Measurements from ENCODE around the gene ACAT2.

ACAT2 gene

DNA sequence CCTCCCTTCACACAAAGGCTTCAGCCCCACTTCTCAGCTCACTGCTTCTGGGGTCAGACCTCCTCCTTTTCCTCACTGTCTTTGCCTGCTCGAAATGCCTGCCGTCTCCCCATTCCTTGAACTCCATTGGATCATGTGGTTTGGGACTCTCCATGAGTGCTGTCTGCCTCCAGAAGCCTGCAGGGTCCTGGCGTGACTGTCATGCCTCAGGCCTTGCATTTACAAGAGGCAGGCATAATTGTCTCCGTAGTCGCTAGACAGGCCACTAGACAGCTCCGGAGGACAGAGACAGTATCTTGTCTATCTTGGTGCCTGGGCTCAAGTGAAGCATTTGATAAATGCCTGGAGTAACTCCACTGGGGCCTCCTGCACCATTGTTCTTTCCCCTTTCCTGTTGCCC is 53.6 kb downstream of the ACAT2 start:
- TF ChIP-seq, protein P1, sequence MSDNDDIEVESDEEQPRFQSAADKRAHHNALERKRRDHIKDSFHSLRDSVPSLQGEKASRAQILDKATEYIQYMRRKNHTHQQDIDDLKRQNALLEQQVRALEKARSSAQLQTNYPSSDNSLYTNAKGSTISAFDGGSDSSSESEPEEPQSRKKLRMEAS (IDR thresholded peaks at IDR 0.05) = no peak
- TF ChIP-seq CEBPB (IDR thresholded peaks at IDR 0.05) (no peak), CREB1 (IDR thresholded peaks at IDR 0.05; ENCODE audit: low read depth) (no peak), TAF1 (IDR thresholded peaks at IDR 0.05; ENCODE audit: low read depth) (no peak), TCF12 (IDR thresholded peaks at IDR 0.05; ENCODE audit: low read depth) (no peak)

DNA sequence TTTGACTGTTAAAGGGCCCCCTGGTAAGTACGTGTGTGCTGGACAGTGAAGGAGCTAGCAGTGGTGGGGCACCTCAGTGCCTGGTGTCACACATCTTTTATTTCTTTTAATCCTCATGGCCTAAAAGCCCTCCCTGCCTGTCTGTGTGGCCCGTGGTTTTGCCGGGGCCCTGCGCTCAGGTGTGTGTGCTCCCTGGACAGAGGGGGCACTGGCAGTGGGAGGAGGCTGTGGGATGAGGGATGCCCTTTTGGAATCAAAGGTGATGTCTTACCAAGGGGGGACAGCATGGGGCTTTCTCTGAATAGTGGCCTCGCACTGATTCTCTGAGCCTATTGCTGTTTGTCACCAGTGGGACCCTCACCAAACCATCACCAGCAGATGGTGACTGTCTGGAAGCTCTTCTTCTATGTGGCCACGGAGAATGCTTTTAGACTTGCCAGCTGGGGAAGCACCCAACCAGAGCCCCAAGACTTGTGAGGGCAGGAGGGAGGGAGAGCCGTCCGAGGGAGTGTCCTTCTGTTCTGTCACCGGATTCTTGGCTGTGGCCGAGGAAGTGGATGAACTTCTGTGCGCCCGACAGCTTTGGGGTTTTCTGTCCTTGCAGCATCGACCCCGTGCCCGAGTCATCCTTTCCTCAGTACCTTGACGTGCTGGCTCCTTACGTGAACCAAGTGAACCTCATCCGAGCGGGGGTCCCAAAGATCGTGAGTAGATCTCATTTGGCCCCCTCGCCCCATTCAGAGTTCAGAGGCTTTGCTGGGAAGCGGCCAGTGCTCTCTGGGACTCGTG is 56.3 kb downstream of the ACAT2 start:
- no peak for TF ChIP-seq TEAD4 (IDR thresholded peaks at IDR 0.05)
- TF ChIP-seq CEBPB (IDR thresholded peaks at IDR 0.05) = no peak
- no peak for TF ChIP-seq TCF12 (IDR thresholded peaks at IDR 0.05; ENCODE audit: low read depth)
- TF ChIP-seq YY1 (IDR thresholded peaks at IDR 0.05; ENCODE audit: low read depth) = no peak

DNA sequence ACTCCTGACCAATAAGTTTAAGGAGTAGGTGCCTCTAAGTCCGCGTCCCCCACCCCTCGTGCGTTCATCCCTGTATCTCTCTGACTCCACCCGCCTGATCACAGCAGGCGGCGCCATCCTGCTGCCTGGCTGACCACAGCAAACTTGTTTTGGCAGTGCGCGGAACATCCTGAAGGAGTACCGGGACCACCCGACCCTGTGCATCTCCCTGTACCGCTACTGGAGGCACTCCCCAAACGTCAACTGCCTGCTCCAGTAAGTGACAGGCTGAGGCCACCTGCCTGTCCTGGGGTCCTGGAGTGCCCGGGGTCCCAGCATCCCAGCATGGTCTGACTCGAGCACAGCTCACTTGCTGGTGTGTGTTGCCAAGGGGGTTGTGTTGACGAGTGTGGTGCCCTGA is 57.3 kb downstream of the ACAT2 start:
- TF ChIP-seq, protein P1 (IDR thresholded peaks at IDR 0.05) = no peak
- TF ChIP-seq EGR1 (IDR thresholded peaks at IDR 0.05) (no peak), TEAD4 (IDR thresholded peaks at IDR 0.05) (no peak), FOXM1 (IDR thresholded peaks at IDR 0.05; ENCODE audit: borderline replicate concordance, low read depth) (no peak), CREB1 (IDR thresholded peaks at IDR 0.05; ENCODE audit: low read depth) (no peak), YY1 (IDR thresholded peaks at IDR 0.05; ENCODE audit: low read depth) (no peak), NFIC (IDR thresholded peaks at IDR 0.05) (no peak), ZBTB7A (IDR thresholded peaks at IDR 0.05; ENCODE audit: low read depth) (no peak), TAF1 (IDR thresholded peaks at IDR 0.05; ENCODE audit: low read depth) (no peak), RAD21 (IDR thresholded peaks at IDR 0.05; ENCODE audit: low read depth) (no peak), CEBPB (IDR thresholded peaks at IDR 0.05) (no peak), EP300 (IDR thresholded peaks at IDR 0.05; ENCODE audit: borderline replicate concordance) (no peak), TCF12 (IDR thresholded peaks at IDR 0.05; ENCODE audit: low read depth) (no peak)
- TF ChIP-seq, protein P2, sequence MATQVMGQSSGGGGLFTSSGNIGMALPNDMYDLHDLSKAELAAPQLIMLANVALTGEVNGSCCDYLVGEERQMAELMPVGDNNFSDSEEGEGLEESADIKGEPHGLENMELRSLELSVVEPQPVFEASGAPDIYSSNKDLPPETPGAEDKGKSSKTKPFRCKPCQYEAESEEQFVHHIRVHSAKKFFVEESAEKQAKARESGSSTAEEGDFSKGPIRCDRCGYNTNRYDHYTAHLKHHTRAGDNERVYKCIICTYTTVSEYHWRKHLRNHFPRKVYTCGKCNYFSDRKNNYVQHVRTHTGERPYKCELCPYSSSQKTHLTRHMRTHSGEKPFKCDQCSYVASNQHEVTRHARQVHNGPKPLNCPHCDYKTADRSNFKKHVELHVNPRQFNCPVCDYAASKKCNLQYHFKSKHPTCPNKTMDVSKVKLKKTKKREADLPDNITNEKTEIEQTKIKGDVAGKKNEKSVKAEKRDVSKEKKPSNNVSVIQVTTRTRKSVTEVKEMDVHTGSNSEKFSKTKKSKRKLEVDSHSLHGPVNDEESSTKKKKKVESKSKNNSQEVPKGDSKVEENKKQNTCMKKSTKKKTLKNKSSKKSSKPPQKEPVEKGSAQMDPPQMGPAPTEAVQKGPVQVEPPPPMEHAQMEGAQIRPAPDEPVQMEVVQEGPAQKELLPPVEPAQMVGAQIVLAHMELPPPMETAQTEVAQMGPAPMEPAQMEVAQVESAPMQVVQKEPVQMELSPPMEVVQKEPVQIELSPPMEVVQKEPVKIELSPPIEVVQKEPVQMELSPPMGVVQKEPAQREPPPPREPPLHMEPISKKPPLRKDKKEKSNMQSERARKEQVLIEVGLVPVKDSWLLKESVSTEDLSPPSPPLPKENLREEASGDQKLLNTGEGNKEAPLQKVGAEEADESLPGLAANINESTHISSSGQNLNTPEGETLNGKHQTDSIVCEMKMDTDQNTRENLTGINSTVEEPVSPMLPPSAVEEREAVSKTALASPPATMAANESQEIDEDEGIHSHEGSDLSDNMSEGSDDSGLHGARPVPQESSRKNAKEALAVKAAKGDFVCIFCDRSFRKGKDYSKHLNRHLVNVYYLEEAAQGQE (IDR thresholded peaks at IDR 0.05; ENCODE audit: low read depth) = no peak
- TF ChIP-seq, protein P3, sequence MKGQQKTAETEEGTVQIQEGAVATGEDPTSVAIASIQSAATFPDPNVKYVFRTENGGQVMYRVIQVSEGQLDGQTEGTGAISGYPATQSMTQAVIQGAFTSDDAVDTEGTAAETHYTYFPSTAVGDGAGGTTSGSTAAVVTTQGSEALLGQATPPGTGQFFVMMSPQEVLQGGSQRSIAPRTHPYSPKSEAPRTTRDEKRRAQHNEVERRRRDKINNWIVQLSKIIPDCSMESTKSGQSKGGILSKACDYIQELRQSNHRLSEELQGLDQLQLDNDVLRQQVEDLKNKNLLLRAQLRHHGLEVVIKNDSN (IDR thresholded peaks at IDR 0.05) = no peak

DNA sequence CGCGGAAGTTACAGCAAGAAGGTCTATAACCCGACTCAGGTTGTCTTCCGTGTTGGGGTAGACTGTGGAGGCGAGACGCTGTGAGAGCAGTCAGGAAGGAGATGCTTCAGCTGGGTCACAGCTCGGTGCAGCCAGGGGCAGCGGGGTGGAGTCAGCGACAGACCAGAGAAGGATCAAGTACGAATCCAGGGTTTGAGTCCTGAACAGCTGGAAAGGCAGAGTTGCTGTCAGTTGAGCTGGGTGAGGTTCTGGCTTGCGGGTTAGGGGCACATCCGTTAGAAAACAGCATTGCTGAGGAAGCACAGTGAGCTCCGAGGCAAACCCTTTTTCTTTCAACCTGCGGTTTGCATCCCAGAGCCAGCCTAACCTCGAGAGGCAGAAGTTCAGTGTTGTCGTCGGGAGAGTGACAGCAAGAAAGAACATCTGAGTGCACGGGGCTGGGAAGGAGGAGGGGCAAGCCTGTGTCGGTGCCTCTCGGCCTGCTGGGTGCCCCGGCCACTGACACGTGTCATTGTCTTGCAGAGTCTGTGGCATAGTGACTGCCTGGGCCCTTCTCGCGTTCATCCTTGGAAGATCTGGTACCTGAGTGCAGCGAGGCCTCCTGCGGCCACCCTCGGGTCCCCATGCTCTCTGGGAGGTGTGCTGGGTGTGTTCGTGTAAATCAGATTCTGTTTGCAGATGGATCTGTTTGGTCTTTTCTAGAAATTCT is 58.2 kb downstream of the ACAT2 start:
- TF ChIP-seq CEBPB (IDR thresholded peaks at IDR 0.05) = no peak

DNA sequence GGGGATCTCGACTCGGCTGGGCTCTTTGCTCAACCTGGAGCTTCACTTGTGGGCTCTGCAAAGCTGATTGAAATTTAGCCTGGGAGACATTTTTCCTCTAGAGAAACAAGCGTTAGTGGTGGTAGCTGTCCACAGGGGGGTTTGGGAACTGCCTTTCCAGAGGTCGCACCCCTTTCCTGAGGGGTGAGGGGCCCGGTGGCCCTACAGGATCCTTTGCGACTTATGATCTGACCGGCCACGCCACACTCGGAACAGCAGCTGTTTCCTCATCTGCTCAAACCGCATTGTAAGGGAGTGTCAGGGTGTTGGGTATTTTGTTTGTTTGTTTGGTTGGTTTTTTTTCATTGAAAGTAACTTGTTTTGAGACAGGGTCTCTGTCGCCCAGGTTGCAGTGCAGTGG is 59.3 kb downstream of the ACAT2 start:
- TF ChIP-seq TEAD4 (IDR thresholded peaks at IDR 0.05) (no peak), TCF12 (IDR thresholded peaks at IDR 0.05; ENCODE audit: low read depth) (no peak), RAD21 (IDR thresholded peaks at IDR 0.05; ENCODE audit: low read depth) (no peak), YY1 (IDR thresholded peaks at IDR 0.05; ENCODE audit: low read depth) (no peak), ZBTB7A (IDR thresholded peaks at IDR 0.05; ENCODE audit: low read depth) (no peak), EP300 (IDR thresholded peaks at IDR 0.05; ENCODE audit: borderline replicate concordance) (no peak), EGR1 (IDR thresholded peaks at IDR 0.05) (no peak), CREB1 (IDR thresholded peaks at IDR 0.05; ENCODE audit: low read depth) (no peak), NFIC (IDR thresholded peaks at IDR 0.05) (no peak), TAF1 (IDR thresholded peaks at IDR 0.05; ENCODE audit: low read depth) (no peak), FOXM1 (IDR thresholded peaks at IDR 0.05; ENCODE audit: borderline replicate concordance, low read depth) (no peak)
- TF ChIP-seq, protein P3 (IDR thresholded peaks at IDR 0.05) = no peak
- TF ChIP-seq, protein P2 (IDR thresholded peaks at IDR 0.05; ENCODE audit: low read depth) = no peak
- TF ChIP-seq, protein P1 (IDR thresholded peaks at IDR 0.05) = no peak

DNA sequence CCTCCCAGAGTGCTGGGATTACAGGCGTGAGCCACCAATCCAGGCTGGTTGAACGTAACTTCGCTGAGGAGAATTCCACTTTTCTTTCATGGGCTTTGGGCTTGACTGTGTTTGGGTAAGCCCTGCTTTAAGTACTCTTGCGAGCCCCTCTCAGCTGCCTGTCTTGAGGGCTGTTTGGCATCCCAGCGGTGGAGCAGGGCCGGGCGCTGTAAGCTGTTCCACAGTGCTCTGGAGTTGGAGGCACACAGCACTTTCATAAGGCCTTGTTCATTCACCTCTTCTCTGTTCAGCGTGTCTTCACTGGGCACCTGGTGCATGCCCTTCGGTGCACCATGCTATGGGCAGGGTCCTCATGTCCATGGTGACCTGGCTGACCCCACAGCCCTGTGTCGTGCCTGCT is 59.9 kb downstream of the ACAT2 start:
- TF ChIP-seq CEBPB (IDR thresholded peaks at IDR 0.05) (no peak), EP300 (IDR thresholded peaks at IDR 0.05; ENCODE audit: borderline replicate concordance) (no peak), CREB1 (IDR thresholded peaks at IDR 0.05; ENCODE audit: low read depth) (no peak), FOXM1 (IDR thresholded peaks at IDR 0.05; ENCODE audit: borderline replicate concordance, low read depth) (no peak), TAF1 (IDR thresholded peaks at IDR 0.05; ENCODE audit: low read depth) (no peak), ZBTB7A (IDR thresholded peaks at IDR 0.05; ENCODE audit: low read depth) (no peak), YY1 (IDR thresholded peaks at IDR 0.05; ENCODE audit: low read depth) (no peak), TCF12 (IDR thresholded peaks at IDR 0.05; ENCODE audit: low read depth) (no peak)
- TF ChIP-seq, protein P3 (IDR thresholded peaks at IDR 0.05) = no peak
- TF ChIP-seq, protein P2 (IDR thresholded peaks at IDR 0.05; ENCODE audit: low read depth) = no peak
- TF ChIP-seq, protein P1 (IDR thresholded peaks at IDR 0.05) = no peak

Data from Ishikawa (cell line).